Stimulated activated CD4-positive, alpha-beta T cell treated with anti-CD3 and anti-CD28 coated beads, TNF-alpha, amount 100 ng/mL, for 1 hour (primary cell): ENCODE results near the gene UTF1.
"Not testable (repeated sequence)": the region's sequence is repeated elsewhere in the genome, so short reads cannot be mapped to it uniquely, and the experiment has no call there.

Source experiments
- DNase-seq, 3 donors: peaks; one replicate each; pipeline ENCODE4 v3.0.0-alpha.2; 2020; ENCODE audit warnings: low read depth in 3 of 3, low spot score in 1 of 3

The UTF1 gene

DNA sequence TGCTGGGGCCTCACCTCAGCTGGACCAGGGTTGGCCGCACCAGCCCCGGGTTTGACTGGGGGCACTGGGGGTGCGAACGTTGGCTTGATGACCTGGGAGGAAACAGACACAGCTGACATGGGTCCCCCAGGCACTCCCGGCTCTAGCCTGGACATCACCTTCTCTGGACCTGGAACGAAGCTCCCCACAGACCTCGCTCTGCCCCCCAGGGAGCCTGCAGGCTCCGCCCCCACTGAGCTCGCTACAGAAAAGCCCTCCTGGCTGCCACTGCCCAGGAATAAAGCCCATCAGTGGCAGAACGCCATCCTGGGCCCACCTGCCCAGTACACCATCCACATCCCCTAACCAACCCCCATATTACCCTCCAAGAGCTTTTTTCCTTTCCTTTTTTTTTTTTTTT is 33.7 kb downstream of the UTF1 start:
- no peak for DNase-seq

GRCh38 chr10:133264461-133264860 is 34.4 kb downstream of the UTF1 start:
- DNase-seq, result no peak

DNA sequence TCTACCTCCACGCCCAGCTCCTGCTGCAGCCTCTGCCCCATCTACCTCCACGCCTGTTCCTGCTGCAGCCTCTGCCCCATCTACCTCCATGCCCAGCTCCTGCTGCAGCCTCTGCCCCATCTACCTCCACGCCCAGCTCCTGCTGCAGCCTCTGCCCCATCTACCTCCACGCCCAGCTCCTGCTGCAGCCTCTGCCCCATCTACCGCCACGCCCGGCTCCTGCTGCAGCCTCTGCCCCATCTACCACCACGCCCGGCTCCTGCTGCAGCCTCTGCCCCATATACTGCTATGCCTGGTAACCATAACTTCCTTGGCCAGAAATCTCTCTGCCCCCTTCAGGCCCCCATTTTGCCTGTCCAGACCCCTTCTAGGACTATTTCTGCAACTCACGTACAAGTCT is 35.0 kb downstream of the UTF1 start:
- DNase-seq, result not testable (repeated sequence)

DNA sequence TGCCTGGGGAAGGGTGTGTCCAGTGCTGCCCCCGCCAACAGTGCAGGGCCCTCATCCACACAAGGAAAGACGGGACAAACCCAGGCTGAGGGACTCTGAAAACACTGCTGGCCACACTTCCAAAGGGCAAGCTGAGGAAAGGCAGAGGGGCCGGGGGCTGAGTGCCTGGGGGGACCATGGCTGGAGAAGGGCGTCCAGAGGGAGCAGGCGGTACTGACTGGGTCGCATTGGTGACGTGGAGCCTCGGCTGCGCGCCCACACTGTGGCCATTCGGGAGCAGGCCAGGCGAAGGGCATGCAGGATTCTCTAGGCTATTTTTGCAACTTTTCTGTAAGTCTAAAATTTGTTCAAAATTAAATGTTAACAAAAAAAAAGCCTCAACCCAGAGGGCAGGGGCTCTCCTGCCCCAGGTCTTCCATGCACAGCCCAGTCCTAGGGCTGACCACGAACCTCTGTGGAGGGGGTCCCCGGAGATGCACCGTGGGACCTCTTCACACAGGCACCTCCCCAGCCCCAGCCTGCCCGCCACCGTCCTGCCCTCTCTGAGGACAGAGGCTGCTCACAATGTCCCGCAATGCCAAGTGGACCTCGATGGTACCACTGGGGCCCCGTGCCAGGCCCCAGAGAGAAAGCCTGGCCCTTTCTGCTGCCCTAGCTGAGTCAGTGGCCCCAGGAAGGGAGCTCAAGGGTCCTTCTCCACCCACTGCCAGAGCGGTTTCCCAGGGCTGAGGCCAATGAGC is 36.2 kb downstream of the UTF1 start:
- DNase-seq, result no peak

- DNase-seq, result no peak
Observed at GRCh38 chr10:133267293-133267692, 37.3 kb downstream of the UTF1 start.

- no peak for DNase-seq
Observed at GRCh38 chr10:133267829-133268228, 37.8 kb downstream of the UTF1 start.

GRCh38 chr10:133268532-133268931 is 38.5 kb downstream of the UTF1 start:
- DNase-seq, result no peak

GRCh38 chr10:133269367-133269766 is 39.4 kb downstream of the UTF1 start:
- DNase-seq, result no peak

GRCh38 chr10:133270204-133270603 is 40.2 kb downstream of the UTF1 start:
- DNase-seq, result no peak

DNA sequence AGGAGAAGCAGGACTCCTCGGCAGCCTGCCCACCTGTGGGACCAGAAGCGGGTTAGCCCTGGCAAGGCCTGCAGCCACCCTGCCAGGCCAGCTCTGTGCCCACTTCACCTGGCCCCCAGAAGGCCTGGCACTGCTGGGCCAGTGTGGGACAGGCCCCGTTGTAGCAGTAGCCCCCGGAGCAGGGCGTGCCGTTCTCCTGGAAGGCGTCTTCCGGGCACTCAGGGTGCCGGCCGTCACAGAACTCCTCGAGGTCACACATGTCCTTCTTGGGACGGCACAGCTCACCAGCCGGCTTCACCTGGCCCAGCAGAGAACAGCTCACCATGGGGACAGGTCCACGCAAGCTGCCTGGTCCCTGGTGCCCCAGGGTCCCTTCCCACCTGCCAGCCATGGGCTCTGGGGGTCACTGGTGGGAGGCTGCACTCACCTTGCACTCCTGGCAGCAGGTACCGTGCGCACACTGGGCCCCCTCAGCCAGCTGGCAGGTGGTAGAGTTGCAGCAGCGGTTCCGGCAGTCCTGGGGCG is 40.8 kb downstream of the UTF1 start:
- DNase-seq, result no peak

GRCh38 chr10:133271521-133272300 is 41.7 kb downstream of the UTF1 start:
- DNase-seq, result no peak

DNA sequence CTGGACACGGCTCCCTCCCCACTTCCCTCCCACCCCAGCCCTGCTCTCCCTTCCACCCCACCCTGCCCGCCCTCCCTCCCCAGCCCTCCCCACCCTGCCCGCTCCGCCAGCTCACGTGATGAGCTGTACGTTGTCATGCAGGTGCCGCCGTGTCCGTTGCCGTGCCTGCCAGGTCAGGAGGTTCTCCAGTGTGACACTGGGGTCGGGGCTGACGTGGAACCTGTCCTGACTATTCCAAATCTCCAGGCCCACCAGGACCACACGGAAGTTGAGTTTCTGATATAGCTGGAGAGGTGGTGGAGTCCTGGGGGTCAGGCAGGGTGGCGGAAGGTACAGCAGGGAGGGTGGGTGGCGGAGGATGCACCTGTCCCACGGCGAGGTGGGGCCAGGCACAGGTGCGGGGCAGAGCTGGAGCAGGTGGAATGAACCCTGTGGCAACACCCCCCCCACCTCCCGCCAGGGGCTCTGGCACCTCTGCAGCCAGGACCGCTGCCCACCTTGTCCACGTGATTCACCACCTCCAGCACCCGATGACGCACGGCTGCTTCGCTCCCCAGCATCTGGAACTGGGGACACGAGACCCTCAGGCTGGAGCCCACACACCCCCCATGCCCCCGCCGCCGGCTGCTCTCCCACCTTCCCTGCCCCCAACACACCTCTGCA is 42.4 kb downstream of the UTF1 start:
- DNase-seq, result no peak

DNA sequence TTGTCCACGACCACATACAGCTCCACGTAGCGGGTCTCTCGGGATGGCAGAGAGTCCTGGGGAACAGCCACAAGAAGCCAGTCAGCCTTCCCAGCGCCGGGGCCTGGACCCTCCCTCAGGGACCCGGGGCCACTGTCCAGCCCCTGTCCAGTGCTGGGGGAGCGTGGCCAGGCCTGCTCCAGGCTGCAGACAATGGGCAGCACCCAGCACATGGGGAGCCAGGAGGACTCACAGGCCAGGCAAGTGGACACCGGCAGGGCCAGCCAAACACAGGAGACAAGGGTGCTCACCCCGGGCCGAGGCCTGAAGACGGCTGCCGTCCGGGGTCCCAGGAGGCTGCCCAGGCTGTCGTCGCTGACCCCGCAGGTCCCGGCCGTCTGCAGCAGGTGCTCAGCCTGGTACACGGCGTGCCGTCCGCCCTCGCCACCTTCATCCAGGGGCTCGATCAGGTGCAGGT is 43.0 kb downstream of the UTF1 start:
- DNase-seq, result no peak

GRCh38 chr10:133273534-133274143 is 43.6 kb downstream of the UTF1 start:
- no peak for DNase-seq

DNA sequence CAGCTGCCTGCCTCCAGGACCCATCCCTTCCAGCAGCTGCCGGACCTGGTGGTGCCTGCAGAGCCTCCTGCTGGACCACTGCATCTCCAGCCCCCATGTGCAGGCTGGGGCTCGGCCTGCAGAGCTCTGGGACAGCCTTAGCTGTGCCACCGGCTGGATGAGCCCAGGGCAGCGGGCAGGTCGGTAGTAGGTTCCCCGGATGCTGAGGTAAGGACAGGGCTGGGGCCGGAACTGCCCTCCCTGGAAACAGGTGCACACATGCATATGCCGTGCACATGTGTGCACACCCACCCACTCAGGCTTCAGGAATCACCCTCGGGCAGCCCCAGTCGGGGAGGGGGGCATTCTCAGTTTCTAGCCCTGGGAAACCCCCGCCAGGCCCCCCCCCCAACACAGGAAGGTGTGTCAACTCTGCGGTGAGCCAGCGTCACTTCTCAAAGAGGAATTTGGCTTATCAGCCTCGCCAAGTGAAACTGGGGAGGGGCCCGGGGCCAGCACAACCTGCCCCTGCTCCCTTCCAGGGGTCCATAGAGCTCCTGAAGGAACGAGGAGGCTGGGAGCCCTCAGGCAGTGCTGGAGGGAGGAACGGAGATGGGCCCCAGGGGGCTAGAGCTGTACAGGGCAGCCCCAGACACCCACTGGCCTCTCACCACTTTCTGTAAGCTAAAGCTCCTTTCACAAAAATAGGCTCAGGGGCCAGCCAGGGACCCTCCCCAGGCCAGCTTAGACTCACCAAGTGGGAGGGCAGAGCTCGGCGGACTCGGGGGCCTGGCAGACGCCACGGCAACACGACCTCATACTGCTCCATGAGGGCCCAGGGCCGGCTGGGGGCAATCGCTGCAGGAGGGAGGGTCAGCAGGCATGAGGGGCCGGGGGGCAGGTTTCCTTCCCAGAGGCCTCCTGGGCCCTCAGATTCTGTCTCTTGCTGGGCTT is 45.0 kb downstream of the UTF1 start:
- peak; percentile 59 to 67 (median 66) for DNase-seq

DNA sequence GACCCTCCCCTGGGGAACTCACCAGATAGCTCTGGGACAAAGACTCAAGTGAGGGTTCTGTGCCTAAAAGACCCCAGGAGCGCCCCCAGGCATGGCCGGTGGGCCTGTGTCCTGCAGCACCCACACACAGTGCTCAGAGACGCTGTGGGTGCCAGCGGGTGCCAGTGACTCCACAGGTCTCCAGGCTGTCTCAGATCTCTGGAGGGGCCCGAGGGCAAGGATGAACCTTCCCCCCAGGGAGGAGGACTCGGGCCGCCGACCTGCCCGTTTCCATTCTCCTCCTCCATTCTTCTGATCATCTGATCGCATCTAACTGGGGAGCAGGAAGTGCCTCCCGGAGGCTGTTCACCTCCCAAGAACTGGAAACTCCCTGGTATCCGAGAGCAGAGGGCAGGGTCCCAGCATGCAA is 45.7 kb downstream of the UTF1 start:
- no peak for DNase-seq

DNA sequence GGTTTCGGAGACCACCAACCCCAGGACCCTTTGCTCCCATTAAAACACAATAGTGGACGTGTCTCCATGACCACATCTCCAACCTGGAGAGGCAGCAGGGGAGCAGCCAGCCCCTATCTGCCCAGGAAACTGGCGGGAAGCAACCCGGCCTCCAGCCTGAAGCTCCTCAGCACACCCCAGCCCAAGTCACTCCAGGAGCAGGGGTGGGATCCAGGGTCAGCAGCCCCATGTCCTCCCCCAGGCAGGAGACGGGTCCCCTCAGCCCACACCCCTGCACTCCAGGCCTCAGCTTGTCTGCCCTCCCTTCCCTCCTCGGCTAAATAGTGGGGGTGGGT is 46.0 kb downstream of the UTF1 start:
- DNase-seq, result no peak

DNA sequence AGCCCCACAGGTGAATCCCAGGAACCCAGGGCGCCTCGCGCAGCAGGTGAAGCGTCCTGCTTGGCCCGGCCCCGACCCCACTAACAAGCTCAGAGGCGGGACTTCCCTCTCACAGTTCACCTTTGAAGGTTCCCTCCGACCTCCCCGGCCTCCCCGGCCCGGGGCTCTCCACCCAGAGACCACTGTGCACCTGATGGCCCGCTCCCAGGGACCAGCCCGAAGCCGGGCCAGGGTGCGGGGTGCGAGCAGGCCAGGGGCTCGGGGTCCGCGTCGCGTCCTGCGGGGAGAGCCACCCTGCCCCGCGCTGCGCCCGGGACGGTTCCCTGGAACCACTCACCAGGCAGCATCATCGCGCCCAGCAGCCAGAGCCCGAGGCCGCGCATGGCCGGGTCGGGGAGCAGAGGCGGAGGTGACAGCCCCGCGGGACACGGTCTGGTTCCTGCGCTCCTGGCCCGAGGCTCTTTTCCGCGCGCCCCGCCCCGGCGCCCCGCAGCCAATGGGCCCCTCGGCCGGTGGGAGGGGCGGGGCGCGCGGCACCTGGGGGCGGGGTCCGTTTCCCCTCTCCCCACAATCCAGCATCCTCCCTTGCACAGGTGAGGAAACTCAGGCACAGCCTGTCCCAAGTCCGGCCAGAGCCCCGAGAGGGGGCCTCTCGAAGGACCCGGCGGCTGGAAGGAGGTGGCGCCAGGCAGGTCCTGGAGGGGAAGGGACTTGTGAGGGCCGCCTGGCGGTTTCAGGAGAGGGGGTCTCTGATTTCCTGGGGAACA is 46.6 kb downstream of the UTF1 start, which contains the start of gene ADAM8:
ADAM8 (minus strand) TSS at position 434 of the 767 bp plus-strand sequence; CDS start at position 383, 51 bp downstream.
- peak in 1 of 3 donors; percentile 56 for DNase-seq

GRCh38 chr10:133277277-133277992 is 47.4 kb downstream of the UTF1 start:
- no peak for DNase-seq
